ENCODE measurements around the gene KRTAP5-10. TPM values are rescaled to one million over a fixed set of nuclear protein-coding genes. Genes with fewer than 3 reads are reported as not detected.

Gene KRTAP5-10
- total and polyA plus RNA-seq, 2 of the 8 experiments (the other 6 are each of a cell fraction or from before 2014, with no cell fraction given), result 0.12 TPM; not detected in 1

GRCh38 chr11:71525188-71525937, 40.0 kb upstream of the KRTAP5-10 start:
- Histone ChIP-seq H3K79me2 (ENCODE audit: control insufficient read depth in 1 of 2, insufficient read depth in 2 of 2, low read length in 2 of 2) (no peaks in the 10 kb centered on the region), H2BK120ac (replicated peaks; ENCODE audit: low read depth, low read length) (no peak overlapping the region), H4K91ac (replicated peaks; ENCODE audit: insufficient read length, low read length) (no peak overlapping the region), H3K9ac (replicated peaks in 1 of 4; ENCODE audit: extremely low read depth in 1 of 4, low read depth in 3 of 4, low read length in 3 of 4) (no peak overlapping the region), H3K23ac (ENCODE audit: insufficient read length) (no peak overlapping the region), H2AFZ (ENCODE audit: low read length) (no peak overlapping the region), H2BK15ac (ENCODE audit: low read length) (no peak overlapping the region), H3K9me3 (ENCODE audit: insufficient read depth in 2 of 2, low read depth in 1 of 2, low read length in 1 of 2) (no peaks in the 10 kb centered on the region), H3K27ac (ENCODE audit: low read depth, low read length) (no peak overlapping the region), H3K27me3 (replicated peaks in 1 of 4; ENCODE audit: control insufficient read depth in 3 of 4, extremely low read depth in 1 of 4, insufficient read depth in 3 of 4, low read length in 3 of 4) (peaks cover 0 to 2% (median 0%) of the 10 kb centered on the region in 4 experiments; a peak in 1 of 7 replicates), H3K79me1 (ENCODE audit: low read depth, low read length) (no peaks in the 10 kb centered on the region), H3K4me2 (ENCODE audit: insufficient read depth in 1 of 2, low read depth in 2 of 2, low read length in 2 of 2) (no peak overlapping the region), H3K4ac (replicated peaks; ENCODE audit: insufficient read length, low read depth, low read length) (no peak overlapping the region), H2AK5ac (ENCODE audit: low read depth, low read length) (no peak overlapping the region), H3K23me2 (ENCODE audit: low read depth, low read length) (no peaks in the 10 kb centered on the region), H4K8ac (ENCODE audit: extremely low read depth, insufficient read depth, low read length) (no peak overlapping the region), H4K20me1 (replicated peaks in 1 of 2; ENCODE audit: control insufficient read depth in 1 of 2, insufficient read depth in 2 of 2, low read length in 2 of 2) (no peaks in the 10 kb centered on the region), H2BK20ac (ENCODE audit: low read length) (no peak overlapping the region), H3K4me3 (ENCODE audit: extremely low read depth in 1 of 4, insufficient read depth in 2 of 4, low read depth in 3 of 4, low read length in 4 of 4) (no peak overlapping the region), H3K18ac (ENCODE audit: extremely low read depth, low read length) (no peak overlapping the region), H4K5ac (ENCODE audit: insufficient read length, low read depth, low read length) (no peak overlapping the region), H3K36me3 (ENCODE audit: control insufficient read depth in 2 of 4, insufficient read depth in 4 of 4, low read length in 3 of 4) (no peaks in the 10 kb centered on the region), H2BK5ac (ENCODE audit: low read depth, low read length) (no peak overlapping the region), H2BK12ac (ENCODE audit: low read depth, low read length) (no peak overlapping the region), H3K14ac (ENCODE audit: insufficient read length) (no peak overlapping the region), H3K56ac (replicated peaks; ENCODE audit: insufficient read length, low read depth, low read length) (no peak overlapping the region), H3K4me1 (replicated peaks in 1 of 4; ENCODE audit: control insufficient read depth in 3 of 4, insufficient read depth in 4 of 4, low read length in 3 of 4) (no peaks in the 10 kb centered on the region)
- no peak for FAIRE-seq
- POLR2A ChIA-PET (ENCODE audit: partially characterized antibody), result no interaction called here
- CTCF ChIA-PET (ENCODE audit: partially characterized antibody), result interaction anchor here (1.0 kb wide), 1 partner anchor 38 kb away, joined by 3 read pairs; no protein-coding TSS in a partner anchor
- peak in 1 of 2 experiments; percentile 14 for DNase-seq (ENCODE audit: low read depth in 1 of 2, low spot score in 2 of 2)
- 51% methylated on average over 3 of the region's 3 CpGs; no CpG with 5 or more reads in 1 of the 2 experiments for WGBS, 2 experiments (ENCODE audit: extremely low coverage in 1 of 2, insufficient coverage in 1 of 2, insufficient read length in 1 of 2, insufficient replicate concordance in 2 of 2, low coverage in 1 of 2, low lambda C conversion rate in 2 of 2, missing lambda C conversion rate in 1 of 2)
- TF ChIP-seq TAF7 (optimal IDR thresholded peaks at IDR 0.05; ENCODE audit: borderline replicate concordance, low read depth, low read length), result no peak
- no peak for TF ChIP-seq MAFK (IDR thresholded peaks at IDR 0.05; ENCODE audit: low read depth, low read length)
- no peak for TF ChIP-seq ZNF274 (IDR thresholded peaks at IDR 0.05; ENCODE audit: borderline replicate concordance, extremely low read depth, low read length)
- TF ChIP-seq NANOG (IDR thresholded peaks at IDR 0.05; ENCODE audit: insufficient read depth, low read depth, low read length, poor library complexity, severe bottlenecking), result no peak
- TF ChIP-seq RNF2 (IDR thresholded peaks at IDR 0.05; ENCODE audit: borderline replicate concordance, low read depth, low read length, missing control alignments, poor library complexity, severe bottlenecking), result no peak
- TF ChIP-seq JUND (IDR thresholded peaks at IDR 0.05; ENCODE audit: low read length), result no peak
- no peak for TF ChIP-seq KDM5A (IDR thresholded peaks at IDR 0.05; ENCODE audit: low read length)
- TF ChIP-seq KDM1A (IDR thresholded peaks at IDR 0.05; ENCODE audit: borderline replicate concordance, low read length), result no peak
- no peak for TF ChIP-seq RBBP5 (IDR thresholded peaks at IDR 0.05; ENCODE audit: borderline replicate concordance, low read depth, low read length)
- no peak for TF ChIP-seq TCF12 (IDR thresholded peaks at IDR 0.05; ENCODE audit: low read depth, low read length)
- no peak for TF ChIP-seq CTBP2 (IDR thresholded peaks at IDR 0.05; ENCODE audit: borderline replicate concordance, insufficient read depth, insufficient read length, low read length)
- TF ChIP-seq SIRT6 (IDR thresholded peaks at IDR 0.05; ENCODE audit: low read length), result no peak
